Measurements from ENCODE around the gene MARVELD1. TPM values are rescaled to one million over a fixed set of nuclear protein-coding genes. Genes with fewer than 3 reads are reported as not detected.

MARVELD1 gene
- total and polyA plus RNA-seq, 2 of the 4 experiments (the other 2 are of a cell fraction) = 12.0 to 68.1 TPM

DNA sequence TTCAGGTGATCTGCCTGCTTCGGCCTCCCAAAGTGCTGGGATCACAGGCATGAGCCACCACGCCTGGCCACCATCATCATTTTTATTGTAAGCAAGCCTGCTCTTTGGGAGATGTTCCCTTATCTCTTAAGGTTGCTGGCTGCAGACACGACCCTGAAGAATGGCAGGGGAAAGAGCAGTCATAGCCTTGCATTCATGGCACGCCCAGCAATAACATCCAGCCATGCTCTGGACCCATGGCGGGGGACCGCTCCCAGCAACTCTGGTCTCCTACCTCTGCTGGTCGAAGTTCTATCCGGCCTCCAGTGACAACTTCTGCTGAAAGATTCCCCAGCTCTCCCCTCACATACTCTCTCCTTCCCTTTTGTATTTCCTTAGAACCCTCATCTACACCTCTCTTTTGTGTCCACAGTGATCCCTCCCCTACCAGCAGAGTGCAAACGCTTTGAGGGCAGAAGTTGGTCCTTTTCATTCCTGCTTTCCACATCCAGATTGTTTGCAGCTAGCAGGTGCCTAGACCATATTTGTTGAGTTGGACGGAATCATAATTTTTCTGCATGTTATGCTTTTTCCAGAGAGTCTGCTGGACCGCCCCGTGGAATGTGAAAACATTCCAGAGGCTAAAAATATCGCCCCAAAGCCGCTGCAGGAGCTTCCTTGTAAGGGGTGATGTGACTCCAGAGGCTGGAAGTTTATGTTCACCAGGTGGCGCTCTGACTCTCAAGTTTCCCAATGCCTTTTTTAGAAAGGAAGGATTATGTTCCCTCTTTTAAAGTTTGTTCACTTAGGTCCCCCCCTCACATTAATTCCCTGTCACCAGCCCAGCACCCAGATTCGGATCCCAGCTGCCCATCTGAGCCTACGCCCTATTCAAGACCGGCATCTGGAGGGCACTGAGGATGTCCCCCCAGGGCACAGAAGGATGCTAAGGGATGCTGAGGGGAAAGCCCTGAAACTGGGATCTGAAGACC, 4.3 kb upstream of the MARVELD1 start:
- dilution Hi-C loops (cut with HindIII; ENCODE audit: low sequenced_read_pairs, unreplicated experiment) = no loop called here
- H4K5ac ChIP-seq (ENCODE audit: low read depth, low read length) = no peak overlapping the region
- H3K4me2 ChIP-seq (ENCODE audit: low read depth, low read length) = no peak overlapping the region
- H3K79me1 ChIP-seq (ENCODE audit: low read depth in 1 of 2, low read length in 2 of 2) = peaks cover 5 to 10% of the 10 kb centered on the region in 2 experiments; a peak in 3 of 4 replicates
- peak overlapping the region; percentile 69 for H2BK20ac ChIP-seq (ENCODE audit: low read depth, low read length)
- H3K27me3 ChIP-seq (ENCODE audit: control insufficient read depth, insufficient read depth, low read length) = no peaks in the 10 kb centered on the region
- no peak overlapping the region for H3K56ac ChIP-seq (ENCODE audit: extremely low read depth, insufficient read depth, low read length)
- H2BK15ac ChIP-seq (ENCODE audit: low read depth, low read length) = peak overlapping the region; percentile 77; the same call in 2 of the 3 replicates
- H3K14ac ChIP-seq (replicated peaks; ENCODE audit: low read depth, low read length) = peak overlapping the region; percentile 64; the same call in 1 of the 2 replicates
- H3K18ac ChIP-seq (ENCODE audit: low read depth, low read length) = no peak overlapping the region
- peak overlapping the region; percentile 29 for H2BK5ac ChIP-seq (ENCODE audit: low read depth, low read length, poor library complexity, severe bottlenecking)
- WGBS, 2 experiments (ENCODE audit: extremely low coverage in 2 of 2, insufficient read length in 1 of 2) = 45% methylated on average over 11 of the region's 18 CpGs; no CpG with 5 or more reads in 1 of the 2 experiments
- intact Hi-C loops (cut with micrococcal nuclease) = loop anchor here (1.0 kb wide), 1 partner anchor 22 kb away; no protein-coding TSS in a partner anchor
- POLR2A ChIA-PET (ENCODE audit: unreplicated experiment) = interaction anchor here (0.6 kb wide), 1 partner anchor 15 kb away, joined by 6 read pairs; no protein-coding TSS in a partner anchor
- peak overlapping the region; percentile 57; the same call in 1 of the 2 replicates for H4K91ac ChIP-seq (ENCODE audit: insufficient read depth, low read depth, low read length)
- peaks cover 13% of the 10 kb centered on the region for H3K9me1 ChIP-seq (ENCODE audit: insufficient read depth, low read length)
- no peak overlapping the region for H3K9ac ChIP-seq (ENCODE audit: low read depth, low read length)
- in situ Hi-C loops (cut with MboI; ENCODE audit: low sequenced_read_pairs) = no loop called here
- H3K27ac ChIP-seq (ENCODE audit: insufficient read depth, low read length) = peak overlapping the region; percentile 22; the same call in 1 of the 2 replicates
- no peak overlapping the region for H3K23ac ChIP-seq (ENCODE audit: low read depth, low read length)
- no peak overlapping the region for H3K4me3 ChIP-seq (ENCODE audit: insufficient read depth, low read depth, low read length)
- BruUV-seq (replicated peaks) = no TSS peak
- H4K8ac ChIP-seq (ENCODE audit: low read depth in 2 of 2, low read length in 2 of 2) = peak overlapping the region in 1 of 2 experiments; percentile 78; a peak in 2 of 4 replicates
- ATAC-seq (ENCODE audit: low read depth) = peak; percentile 44
- H4K20me1 ChIP-seq (ENCODE audit: insufficient read depth, low read length) = no peaks in the 10 kb centered on the region
- no peaks in the 10 kb centered on the region for H3K9me3 ChIP-seq (ENCODE audit: control insufficient read depth, insufficient read depth, low read length)
- peak overlapping the region; percentile 83 for H2AFZ ChIP-seq (replicated peaks; ENCODE audit: low read length, poor library complexity)
- CTCF ChIA-PET = interaction anchor here (0.6 to 1.9 kb wide), 12 partner anchors 8 to 41 kb away, joined by 3 to 10 read pairs (median 6); partner anchors contain the start of gene AVPI1
- H3K4ac ChIP-seq (ENCODE audit: low read depth, low read length) = peak overlapping the region; percentile 92
- H3K4me1 ChIP-seq (ENCODE audit: control insufficient read depth, insufficient read depth, low read length) = peaks cover 12% of the 10 kb centered on the region
- no peaks in the 10 kb centered on the region for H3K36me3 ChIP-seq (ENCODE audit: control insufficient read depth, insufficient read depth, low read length)
- H2AK5ac ChIP-seq (ENCODE audit: low read depth, low read length) = peak overlapping the region; percentile 83
- peak overlapping the region; percentile 80 for H2BK120ac ChIP-seq (ENCODE audit: low read depth, low read length)
- DNase-seq = peak; percentile 88
- peak overlapping the region; percentile 68 for H2AK9ac ChIP-seq (replicated peaks; ENCODE audit: low read depth, low read length, poor library complexity)
- TF ChIP-seq MAFK (IDR thresholded peaks at IDR 0.05; ENCODE audit: low read depth, low read length) = no peak
- peak; percentile 86 for TF ChIP-seq SMC3 (IDR thresholded peaks at IDR 0.05; ENCODE audit: low read depth, low read length)
- TF ChIP-seq RAD21 (IDR thresholded peaks at IDR 0.05; ENCODE audit: low read length) = peak; percentile 64
- TF ChIP-seq POLR2A (IDR thresholded peaks at IDR 0.05; ENCODE audit: low read depth, low read length) = no peak
- TF ChIP-seq, protein P1, sequence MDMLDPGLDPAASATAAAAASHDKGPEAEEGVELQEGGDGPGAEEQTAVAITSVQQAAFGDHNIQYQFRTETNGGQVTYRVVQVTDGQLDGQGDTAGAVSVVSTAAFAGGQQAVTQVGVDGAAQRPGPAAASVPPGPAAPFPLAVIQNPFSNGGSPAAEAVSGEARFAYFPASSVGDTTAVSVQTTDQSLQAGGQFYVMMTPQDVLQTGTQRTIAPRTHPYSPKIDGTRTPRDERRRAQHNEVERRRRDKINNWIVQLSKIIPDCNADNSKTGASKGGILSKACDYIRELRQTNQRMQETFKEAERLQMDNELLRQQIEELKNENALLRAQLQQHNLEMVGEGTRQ (IDR thresholded peaks at IDR 0.05; ENCODE audit: low read depth, low read length) = no peak
- TF ChIP-seq RCOR1 (IDR thresholded peaks at IDR 0.05; ENCODE audit: insufficient replicate concordance, low read length) = no peak
- TF ChIP-seq CEBPB (IDR thresholded peaks at IDR 0.05; ENCODE audit: low read depth, low read length) = peak; percentile 50; the same call in 1 of the 2 replicates
- TF ChIP-seq CHD1 (IDR thresholded peaks at IDR 0.05; ENCODE audit: low read depth, low read length) = no peak
- TF ChIP-seq MXI1 (IDR thresholded peaks at IDR 0.05; ENCODE audit: borderline replicate concordance, low read depth, low read length) = no peak
- no peak for TF ChIP-seq NFE2L2 (IDR thresholded peaks at IDR 0.05; ENCODE audit: low read depth, low read length)
- TF ChIP-seq, protein P2, sequence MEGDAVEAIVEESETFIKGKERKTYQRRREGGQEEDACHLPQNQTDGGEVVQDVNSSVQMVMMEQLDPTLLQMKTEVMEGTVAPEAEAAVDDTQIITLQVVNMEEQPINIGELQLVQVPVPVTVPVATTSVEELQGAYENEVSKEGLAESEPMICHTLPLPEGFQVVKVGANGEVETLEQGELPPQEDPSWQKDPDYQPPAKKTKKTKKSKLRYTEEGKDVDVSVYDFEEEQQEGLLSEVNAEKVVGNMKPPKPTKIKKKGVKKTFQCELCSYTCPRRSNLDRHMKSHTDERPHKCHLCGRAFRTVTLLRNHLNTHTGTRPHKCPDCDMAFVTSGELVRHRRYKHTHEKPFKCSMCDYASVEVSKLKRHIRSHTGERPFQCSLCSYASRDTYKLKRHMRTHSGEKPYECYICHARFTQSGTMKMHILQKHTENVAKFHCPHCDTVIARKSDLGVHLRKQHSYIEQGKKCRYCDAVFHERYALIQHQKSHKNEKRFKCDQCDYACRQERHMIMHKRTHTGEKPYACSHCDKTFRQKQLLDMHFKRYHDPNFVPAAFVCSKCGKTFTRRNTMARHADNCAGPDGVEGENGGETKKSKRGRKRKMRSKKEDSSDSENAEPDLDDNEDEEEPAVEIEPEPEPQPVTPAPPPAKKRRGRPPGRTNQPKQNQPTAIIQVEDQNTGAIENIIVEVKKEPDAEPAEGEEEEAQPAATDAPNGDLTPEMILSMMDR (conservative IDR thresholded peaks at IDR 0.05; ENCODE audit: low read depth, low read length) = peak; percentile 73
- TF ChIP-seq, protein P3, sequence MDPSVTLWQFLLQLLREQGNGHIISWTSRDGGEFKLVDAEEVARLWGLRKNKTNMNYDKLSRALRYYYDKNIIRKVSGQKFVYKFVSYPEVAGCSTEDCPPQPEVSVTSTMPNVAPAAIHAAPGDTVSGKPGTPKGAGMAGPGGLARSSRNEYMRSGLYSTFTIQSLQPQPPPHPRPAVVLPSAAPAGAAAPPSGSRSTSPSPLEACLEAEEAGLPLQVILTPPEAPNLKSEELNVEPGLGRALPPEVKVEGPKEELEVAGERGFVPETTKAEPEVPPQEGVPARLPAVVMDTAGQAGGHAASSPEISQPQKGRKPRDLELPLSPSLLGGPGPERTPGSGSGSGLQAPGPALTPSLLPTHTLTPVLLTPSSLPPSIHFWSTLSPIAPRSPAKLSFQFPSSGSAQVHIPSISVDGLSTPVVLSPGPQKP (IDR thresholded peaks at IDR 0.05; ENCODE audit: borderline replicate concordance, low read depth, low read length) = no peak

All from IMR-90 (cell line).